WTC11 (cell line): Measurements from ENCODE around the gene TMPRSS5. TPM values are rescaled to one million over a fixed set of nuclear protein-coding genes. Genes with fewer than 3 reads are reported as not detected.

Experiments used
- ATAC-seq: fragments of 200-7000 bp; cut with Tn5 transposase; 2 replicates; pipeline ENCODE4 v1.10.0; 2021; ENCODE audit warnings: mild to moderate bottlenecking, moderate library complexity
- CTCF ChIA-PET: fragments of 300-600 bp; sonication (Branson Sonifier 250); formaldehyde crosslinking; loops from one replicate; lab custom pipeline; 2021; ENCODE audit warnings: antibody characterized with exemption; lab: Charles Lee
- POLR2A ChIA-PET: fragments of 350-600 bp; sonication (Branson Sonifier 250); formaldehyde crosslinking; loops from one replicate; lab custom pipeline; 2021; ENCODE audit warnings: antibody characterized with exemption; lab: Charles Lee
- DNase-seq: peaks from one replicate; pipeline ENCODE4 v3.0.0; 2021; ENCODE audit warnings: low spot score
- H3K27ac Mint-ChIP-seq: 2 replicates; pipeline ENCODE4 v1.8.0; 2021; ENCODE audit warnings: mixed read lengths
- H3K27me3 Mint-ChIP-seq: 2 replicates; pipeline ENCODE4 v1.8.0; 2021; ENCODE audit warnings: low read depth, mild to moderate bottlenecking, moderate library complexity, mixed read lengths
- H3K36me3 Mint-ChIP-seq: 2 replicates; pipeline ENCODE4 v1.8.0; 2021; ENCODE audit warnings: mixed read lengths
- H3K4me1 Mint-ChIP-seq: 2 replicates; pipeline ENCODE4 v1.8.0; 2022; ENCODE audit warnings: mixed read lengths
- H3K4me3 Mint-ChIP-seq: 2 replicates; pipeline ENCODE4 v1.8.0; 2021; ENCODE audit warnings: mild to moderate bottlenecking, moderate library complexity, mixed read lengths
- H3K9me3 Mint-ChIP-seq: 2 replicates; pipeline ENCODE4 v1.8.0; 2021; ENCODE audit warnings: mixed read lengths
- CBFB ChIP-seq: sonication (generic); formaldehyde crosslinking; IDR thresholded peaks from 2 replicates; pipeline ENCODE4 v1.8.1; 2022; ENCODE audit warnings: mild to moderate bottlenecking, low read depth, missing genetic modification reagents
- CREB1 ChIP-seq: sonication (generic); formaldehyde crosslinking; IDR thresholded peaks from 2 replicates; pipeline ENCODE4 v1.8.0; 2023; ENCODE audit warnings: mild to moderate bottlenecking, missing genetic modification reagents
- ETV6 ChIP-seq: sonication (generic); formaldehyde crosslinking; IDR thresholded peaks from 2 replicates; pipeline ENCODE4 v1.8.1; 2022; ENCODE audit warnings: mild to moderate bottlenecking, missing genetic modification reagents
- GABPB1 ChIP-seq: sonication (generic); formaldehyde crosslinking; IDR thresholded peaks from 2 replicates; pipeline ENCODE4 v1.8.1; 2023; ENCODE audit warnings: mild to moderate bottlenecking, missing genetic modification reagents
- NR1H2 ChIP-seq: sonication (generic); formaldehyde crosslinking; IDR thresholded peaks from 2 replicates; pipeline ENCODE4 v1.9.0; 2021; ENCODE audit warnings: mild to moderate bottlenecking, moderate library complexity, missing genetic modification reagents
- TEAD4 ChIP-seq: sonication (generic); formaldehyde crosslinking; IDR thresholded peaks from 2 replicates; pipeline ENCODE4 v1.8.0; 2022; ENCODE audit warnings: mild to moderate bottlenecking, missing genetic modification reagents
- TP53 ChIP-seq: sonication (generic); formaldehyde crosslinking; IDR thresholded peaks from 2 replicates; pipeline ENCODE4 v1.8.1; 2023; ENCODE audit warnings: mild to moderate bottlenecking, missing genetic modification reagents
- ZBTB21 ChIP-seq: sonication (generic); formaldehyde crosslinking; IDR thresholded peaks from 2 replicates; pipeline ENCODE4 v1.8.1; 2023; ENCODE audit warnings: mild to moderate bottlenecking, missing genetic modification reagents, borderline replicate concordance
- ZNF219 ChIP-seq: sonication (generic); formaldehyde crosslinking; IDR thresholded peaks from 2 replicates; pipeline ENCODE4 v1.8.0; 2023; ENCODE audit warnings: missing genetic modification reagents, mild to moderate bottlenecking, borderline replicate concordance
- total RNA-seq: library from RNA; stranded (reverse); gene quantifications from 3 replicates; pipeline ENCODE4 v1.2.3, GENCODE V29; 2021
- TF ChIP-seq, protein P1 (sequence below): sonication (generic); formaldehyde crosslinking; IDR thresholded peaks from 2 replicates; pipeline ENCODE4 v1.8.1; 2022; ENCODE audit warnings: missing genetic modification reagents, borderline replicate concordance
- TF ChIP-seq, protein P2 (sequence below): fragments of 250-450 bp; sonication (Bioruptor Pico); IDR thresholded peaks from 2 replicates; pipeline ENCODE4 v1.9.0; 2021; ENCODE audit warnings: mild to moderate bottlenecking
- TF ChIP-seq, protein P3 (sequence below): fragments of 250-450 bp; sonication (Bioruptor Pico); IDR thresholded peaks from 2 replicates; pipeline ENCODE4 v2.1.2; 2022; ENCODE audit warnings: mild to moderate bottlenecking, moderate library complexity
- TF ChIP-seq, protein P4 (sequence below): fragments of 200-600 bp; IDR thresholded peaks from 2 replicates; pipeline ENCODE4 v1.8.0; 2022; ENCODE audit warnings: antibody characterized with exemption
- TF ChIP-seq, protein P5 (sequence below): fragments of 250-450 bp; sonication (Bioruptor Pico); conservative IDR thresholded peaks from 2 replicates; pipeline ENCODE4 v1.9.0; 2021; ENCODE audit warnings: mild to moderate bottlenecking

The TMPRSS5 gene
- total RNA-seq, 1 experiment from 2014 or later: 1.7 TPM

DNA sequence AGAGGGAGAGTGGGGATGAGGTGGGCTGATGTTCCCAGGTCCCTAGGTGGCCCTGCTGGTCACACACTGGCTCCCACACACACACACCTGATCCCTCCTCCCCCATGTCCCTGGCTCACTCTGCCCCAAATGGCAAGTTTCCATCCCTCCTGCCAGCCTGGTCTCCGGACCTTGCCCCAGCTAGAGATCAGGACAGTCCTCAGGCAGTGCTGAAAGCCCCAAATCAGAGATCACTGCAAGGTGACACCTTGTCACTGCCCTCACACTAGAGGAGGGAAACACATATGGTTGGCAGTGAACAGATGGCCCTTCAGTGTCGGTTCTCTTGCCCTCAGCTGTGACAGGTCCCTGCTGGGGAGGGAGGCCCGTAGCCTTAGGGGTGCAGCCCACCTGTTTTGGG lies 7.6 kb downstream of the TMPRSS5 start (continued):
- TF ChIP-seq, protein P1, sequence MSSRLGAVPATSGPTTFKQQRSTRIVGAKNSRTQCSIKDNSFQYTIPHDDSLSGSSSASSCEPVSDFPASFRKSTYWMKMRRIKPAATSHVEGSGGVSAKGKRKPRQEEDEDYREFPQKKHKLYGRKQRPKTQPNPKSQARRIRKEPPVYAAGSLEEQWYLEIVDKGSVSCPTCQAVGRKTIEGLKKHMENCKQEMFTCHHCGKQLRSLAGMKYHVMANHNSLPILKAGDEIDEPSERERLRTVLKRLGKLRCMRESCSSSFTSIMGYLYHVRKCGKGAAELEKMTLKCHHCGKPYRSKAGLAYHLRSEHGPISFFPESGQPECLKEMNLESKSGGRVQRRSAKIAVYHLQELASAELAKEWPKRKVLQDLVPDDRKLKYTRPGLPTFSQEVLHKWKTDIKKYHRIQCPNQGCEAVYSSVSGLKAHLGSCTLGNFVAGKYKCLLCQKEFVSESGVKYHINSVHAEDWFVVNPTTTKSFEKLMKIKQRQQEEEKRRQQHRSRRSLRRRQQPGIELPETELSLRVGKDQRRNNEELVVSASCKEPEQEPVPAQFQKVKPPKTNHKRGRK (CRISPR knock-in tag): no peak
- no peak for TF ChIP-seq ZBTB21 (CRISPR knock-in tag)

DNA sequence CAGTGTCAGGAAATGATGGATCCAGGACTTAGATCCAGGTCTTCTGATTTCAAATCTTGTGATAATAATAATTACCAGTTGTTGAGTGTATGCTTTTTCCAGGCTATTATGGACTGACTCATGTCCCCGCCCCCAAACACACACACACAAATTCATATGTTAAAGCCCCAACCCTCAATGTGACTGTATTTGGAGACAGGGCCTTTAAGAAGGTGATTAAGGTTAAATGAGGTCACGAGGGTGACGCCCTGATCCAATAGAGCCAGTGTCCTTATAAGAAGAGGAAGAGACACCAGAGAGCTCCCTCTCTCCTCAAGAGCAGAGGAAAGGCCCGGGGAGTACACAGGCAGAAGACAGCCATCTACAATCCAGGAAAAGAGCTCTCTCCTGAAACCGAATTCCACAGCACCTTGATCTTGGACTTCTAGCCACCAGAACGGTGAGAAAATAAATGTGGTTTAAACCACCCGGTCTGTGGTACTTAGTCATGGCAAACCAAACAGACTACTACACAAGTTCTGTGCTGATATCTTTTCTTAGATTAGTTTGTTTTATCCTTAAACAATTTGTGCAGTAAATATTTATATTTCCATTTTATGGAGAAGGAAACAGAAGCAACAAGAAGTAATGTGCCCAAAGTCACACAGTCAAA lies 8.2 kb downstream of the TMPRSS5 start:
- ATAC-seq (no peak), DNase-seq (no peak)
- Mint-ChIP-seq H3K4me1 (peaks cover 5% of the 10 kb centered on the region), H3K4me3 (no peak overlapping the region), H3K9me3 (peaks cover 14% of the 10 kb centered on the region), H3K27me3 (no peaks in the 10 kb centered on the region; the same call in 1 of the 2 replicates), H3K36me3 (0 out of 2 replicates have a peak, but pooled peaks cover 5% of the 10 kb centered on the region), H3K27ac (no peak overlapping the region)
- POLR2A ChIA-PET: interaction anchor here (0.5 kb wide), 1 partner anchor 375 kb away, joined by 4 read pairs; no protein-coding TSS in a partner anchor
- TF ChIP-seq, protein P2, sequence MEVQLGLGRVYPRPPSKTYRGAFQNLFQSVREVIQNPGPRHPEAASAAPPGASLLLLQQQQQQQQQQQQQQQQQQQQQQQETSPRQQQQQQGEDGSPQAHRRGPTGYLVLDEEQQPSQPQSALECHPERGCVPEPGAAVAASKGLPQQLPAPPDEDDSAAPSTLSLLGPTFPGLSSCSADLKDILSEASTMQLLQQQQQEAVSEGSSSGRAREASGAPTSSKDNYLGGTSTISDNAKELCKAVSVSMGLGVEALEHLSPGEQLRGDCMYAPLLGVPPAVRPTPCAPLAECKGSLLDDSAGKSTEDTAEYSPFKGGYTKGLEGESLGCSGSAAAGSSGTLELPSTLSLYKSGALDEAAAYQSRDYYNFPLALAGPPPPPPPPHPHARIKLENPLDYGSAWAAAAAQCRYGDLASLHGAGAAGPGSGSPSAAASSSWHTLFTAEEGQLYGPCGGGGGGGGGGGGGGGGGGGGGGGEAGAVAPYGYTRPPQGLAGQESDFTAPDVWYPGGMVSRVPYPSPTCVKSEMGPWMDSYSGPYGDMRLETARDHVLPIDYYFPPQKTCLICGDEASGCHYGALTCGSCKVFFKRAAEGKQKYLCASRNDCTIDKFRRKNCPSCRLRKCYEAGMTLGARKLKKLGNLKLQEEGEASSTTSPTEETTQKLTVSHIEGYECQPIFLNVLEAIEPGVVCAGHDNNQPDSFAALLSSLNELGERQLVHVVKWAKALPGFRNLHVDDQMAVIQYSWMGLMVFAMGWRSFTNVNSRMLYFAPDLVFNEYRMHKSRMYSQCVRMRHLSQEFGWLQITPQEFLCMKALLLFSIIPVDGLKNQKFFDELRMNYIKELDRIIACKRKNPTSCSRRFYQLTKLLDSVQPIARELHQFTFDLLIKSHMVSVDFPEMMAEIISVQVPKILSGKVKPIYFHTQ (CRISPR knock-in tag): no peak
- CTCF ChIA-PET: no interaction called here

DNA sequence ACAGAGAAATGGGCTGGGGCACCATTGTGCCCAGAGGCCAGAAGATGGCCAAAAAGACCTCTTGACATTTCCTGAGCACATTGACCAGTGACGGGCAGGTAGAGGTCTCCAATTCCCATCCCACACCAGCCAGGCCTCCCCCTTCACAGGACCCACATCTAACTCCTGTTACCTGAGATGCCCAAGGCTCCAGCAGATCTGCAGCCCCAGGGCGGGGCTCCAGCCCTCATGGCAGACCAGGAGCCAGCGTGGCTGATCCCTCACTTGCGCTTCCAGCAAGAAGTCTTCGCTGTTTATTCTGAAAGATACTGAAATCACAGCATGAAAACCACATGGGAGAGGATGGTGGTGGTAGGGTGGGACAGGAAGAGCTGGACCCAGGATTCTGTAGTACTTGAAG lies 9.0 kb downstream of the TMPRSS5 start:
- TF ChIP-seq GABPB1 (CRISPR knock-in tag) (no peak), ETV6 (no peak), ZNF219 (no peak), TEAD4 (CRISPR knock-in tag) (no peak), CBFB (no peak), ZBTB21 (CRISPR knock-in tag) (no peak), CREB1 (no peak), NR1H2 (CRISPR knock-in tag) (no peak), TP53 (CRISPR knock-in tag) (no peak)
- TF ChIP-seq, protein P3, sequence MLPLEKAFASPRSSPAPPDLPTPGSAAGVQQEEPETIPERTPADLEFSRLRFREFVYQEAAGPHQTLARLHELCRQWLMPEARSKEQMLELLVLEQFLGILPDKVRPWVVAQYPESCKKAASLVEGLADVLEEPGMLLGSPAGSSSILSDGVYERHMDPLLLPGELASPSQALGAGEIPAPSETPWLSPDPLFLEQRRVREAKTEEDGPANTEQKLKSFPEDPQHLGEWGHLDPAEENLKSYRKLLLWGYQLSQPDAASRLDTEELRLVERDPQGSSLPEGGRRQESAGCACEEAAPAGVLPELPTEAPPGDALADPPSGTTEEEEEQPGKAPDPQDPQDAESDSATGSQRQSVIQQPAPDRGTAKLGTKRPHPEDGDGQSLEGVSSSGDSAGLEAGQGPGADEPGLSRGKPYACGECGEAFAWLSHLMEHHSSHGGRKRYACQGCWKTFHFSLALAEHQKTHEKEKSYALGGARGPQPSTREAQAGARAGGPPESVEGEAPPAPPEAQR (CRISPR knock-in tag): no peak
- TF ChIP-seq, protein P4, sequence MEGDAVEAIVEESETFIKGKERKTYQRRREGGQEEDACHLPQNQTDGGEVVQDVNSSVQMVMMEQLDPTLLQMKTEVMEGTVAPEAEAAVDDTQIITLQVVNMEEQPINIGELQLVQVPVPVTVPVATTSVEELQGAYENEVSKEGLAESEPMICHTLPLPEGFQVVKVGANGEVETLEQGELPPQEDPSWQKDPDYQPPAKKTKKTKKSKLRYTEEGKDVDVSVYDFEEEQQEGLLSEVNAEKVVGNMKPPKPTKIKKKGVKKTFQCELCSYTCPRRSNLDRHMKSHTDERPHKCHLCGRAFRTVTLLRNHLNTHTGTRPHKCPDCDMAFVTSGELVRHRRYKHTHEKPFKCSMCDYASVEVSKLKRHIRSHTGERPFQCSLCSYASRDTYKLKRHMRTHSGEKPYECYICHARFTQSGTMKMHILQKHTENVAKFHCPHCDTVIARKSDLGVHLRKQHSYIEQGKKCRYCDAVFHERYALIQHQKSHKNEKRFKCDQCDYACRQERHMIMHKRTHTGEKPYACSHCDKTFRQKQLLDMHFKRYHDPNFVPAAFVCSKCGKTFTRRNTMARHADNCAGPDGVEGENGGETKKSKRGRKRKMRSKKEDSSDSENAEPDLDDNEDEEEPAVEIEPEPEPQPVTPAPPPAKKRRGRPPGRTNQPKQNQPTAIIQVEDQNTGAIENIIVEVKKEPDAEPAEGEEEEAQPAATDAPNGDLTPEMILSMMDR: no peak
- TF ChIP-seq, protein P5, sequence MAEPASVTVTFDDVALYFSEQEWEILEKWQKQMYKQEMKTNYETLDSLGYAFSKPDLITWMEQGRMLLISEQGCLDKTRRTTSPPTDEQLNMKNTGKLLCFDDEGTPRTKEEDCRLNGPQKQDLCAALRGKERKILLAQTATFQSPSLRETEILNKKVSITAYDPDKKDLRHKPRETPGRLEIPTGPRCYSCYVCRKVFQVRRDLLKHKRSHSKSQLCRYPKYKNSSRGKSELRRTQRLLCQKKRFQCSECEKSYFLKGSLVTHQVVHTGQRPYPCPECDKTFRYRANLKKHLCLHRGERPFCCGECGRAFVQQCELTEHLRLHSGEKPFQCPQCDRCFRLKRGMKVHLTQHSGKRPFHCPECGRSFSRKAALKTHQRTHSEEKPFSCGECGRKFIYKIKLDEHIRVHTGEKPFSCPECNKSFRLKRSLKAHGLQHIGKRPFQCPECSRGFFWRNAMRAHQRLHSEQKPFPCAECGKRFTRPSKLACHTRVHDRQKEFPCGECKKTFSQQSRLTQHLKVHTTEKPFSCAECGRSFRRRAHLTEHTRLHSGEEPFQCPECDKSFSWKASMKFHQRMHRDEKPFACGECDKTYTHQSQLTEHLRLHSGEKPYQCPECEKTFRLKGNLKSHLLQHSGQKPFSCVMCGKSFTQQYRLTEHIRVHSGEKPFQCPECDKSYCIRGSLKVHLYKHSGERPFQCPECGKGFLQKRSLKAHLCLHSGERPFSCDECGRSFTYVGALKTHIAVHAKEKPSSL (CRISPR knock-in tag): no peak
- ATAC-seq (no peak), DNase-seq (no peak)
- Mint-ChIP-seq H3K4me1 (no peaks in the 10 kb centered on the region; the same call in 1 of the 2 replicates), H3K27ac (no peak overlapping the region), H3K9me3 (peaks cover 7% of the 10 kb centered on the region), H3K4me3 (no peak overlapping the region), H3K36me3 (0 out of 2 replicates have a peak, but pooled peaks cover 3% of the 10 kb centered on the region), H3K27me3 (no peaks in the 10 kb centered on the region; the same call in 1 of the 2 replicates)
- CTCF ChIA-PET: no interaction called here
- POLR2A ChIA-PET: no interaction called here
